ENCODE results near the gene SLC44A4.
"Not testable (repeated sequence)": the region's sequence is repeated elsewhere in the genome, so short reads cannot be mapped to it uniquely, and the experiment has no call there.

Gene SLC44A4

DNA sequence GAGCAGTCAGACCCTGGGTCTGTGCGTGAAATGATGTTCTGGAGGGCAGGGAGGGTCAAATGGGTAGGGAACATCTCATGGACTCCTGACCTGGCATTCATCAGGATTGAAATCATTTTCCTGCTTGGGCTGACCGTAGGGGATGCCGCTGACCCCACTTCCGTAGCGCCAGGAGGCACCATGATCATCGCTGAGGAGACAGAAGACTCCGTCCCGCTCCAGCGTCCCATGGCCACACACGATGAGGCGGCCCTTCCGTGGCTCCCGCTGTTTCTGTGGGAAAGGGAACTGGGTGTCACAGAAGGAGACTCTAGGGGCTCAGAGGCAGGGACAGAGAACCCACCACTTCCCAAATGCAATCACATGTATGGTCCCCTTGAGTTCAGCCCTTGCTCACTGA, 18.4 kb downstream of the SLC44A4 start:
- DNase-seq (ENCODE audit: low read depth in 3 of 3, low spot score in 1 of 3), result no peak

- DNase-seq (ENCODE audit: low read depth in 3 of 3, low spot score in 1 of 3), result no peak
These were observed 18.9 kb downstream of the SLC44A4 start for GRCh38 chr6:31859923-31860322.

DNA sequence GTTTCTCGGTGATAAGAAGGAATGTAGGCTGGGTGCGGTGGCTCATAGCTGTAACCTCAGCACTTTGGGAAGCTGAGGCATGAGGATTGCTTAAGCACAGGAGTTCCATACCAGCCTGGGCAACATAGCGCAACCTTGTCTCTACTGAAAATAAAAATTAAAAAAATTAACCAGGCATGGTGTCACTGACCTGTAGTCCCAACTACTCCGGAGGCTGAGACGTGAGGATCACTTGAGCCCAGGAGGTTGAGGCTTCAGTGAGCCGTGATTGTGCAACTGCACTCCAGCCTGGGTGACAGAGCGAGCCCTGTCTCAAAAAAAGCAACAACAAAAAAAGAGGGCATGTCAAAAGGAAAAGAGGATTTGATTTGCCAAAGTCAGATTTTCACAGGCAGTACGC, 20.1 kb downstream of the SLC44A4 start:
- DNase-seq (ENCODE audit: low read depth in 3 of 3, low spot score in 1 of 3), result no peak

- not testable (repeated sequence) for DNase-seq (ENCODE audit: low read depth in 3 of 3, low spot score in 1 of 3)
These were observed 21.0 kb downstream of the SLC44A4 start for GRCh38 chr6:31857774-31858173.

DNA sequence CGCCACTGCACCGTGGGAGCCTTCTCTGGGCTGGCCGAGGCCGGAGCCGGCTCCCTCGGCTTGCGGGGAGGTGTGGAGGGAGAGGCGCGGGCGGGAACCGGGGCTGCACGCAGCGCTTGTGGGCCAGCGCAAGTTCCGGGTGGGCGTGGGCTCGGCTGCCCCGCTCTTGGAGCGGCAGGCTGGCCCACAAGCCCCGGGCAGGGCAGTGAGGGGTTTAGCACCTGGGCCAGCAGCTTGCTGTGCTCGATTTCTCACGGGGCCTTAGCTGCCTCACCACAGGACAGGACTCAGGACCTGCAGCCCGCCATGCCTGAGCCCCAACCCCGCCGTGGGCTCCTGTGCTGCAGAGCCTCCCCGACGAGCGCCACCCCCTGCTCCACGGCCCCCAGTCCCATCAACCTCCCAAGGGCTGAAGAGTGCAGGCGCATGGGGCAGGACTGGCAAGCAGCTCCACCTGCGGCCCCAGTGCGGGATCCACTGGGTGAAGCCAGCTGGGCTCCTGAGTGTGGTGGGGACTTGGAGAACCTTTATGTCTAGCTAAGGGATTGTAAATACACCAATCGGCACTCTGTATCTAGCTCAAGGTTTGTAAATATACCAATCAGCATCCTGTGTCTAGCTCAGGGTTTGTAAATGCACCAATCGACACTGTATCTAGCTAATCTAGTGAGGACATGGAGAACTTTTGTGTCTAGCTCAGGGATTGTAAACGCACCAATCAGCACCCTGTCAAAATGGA, 26.6 kb downstream of the SLC44A4 start:
- not testable (repeated sequence) for DNase-seq (ENCODE audit: low read depth in 3 of 3, low spot score in 1 of 3)

- DNase-seq (ENCODE audit: low read depth in 3 of 3, low spot score in 1 of 3), result no peak
These were observed 27.3 kb downstream of the SLC44A4 start for GRCh38 chr6:31851485-31851832.

DNA sequence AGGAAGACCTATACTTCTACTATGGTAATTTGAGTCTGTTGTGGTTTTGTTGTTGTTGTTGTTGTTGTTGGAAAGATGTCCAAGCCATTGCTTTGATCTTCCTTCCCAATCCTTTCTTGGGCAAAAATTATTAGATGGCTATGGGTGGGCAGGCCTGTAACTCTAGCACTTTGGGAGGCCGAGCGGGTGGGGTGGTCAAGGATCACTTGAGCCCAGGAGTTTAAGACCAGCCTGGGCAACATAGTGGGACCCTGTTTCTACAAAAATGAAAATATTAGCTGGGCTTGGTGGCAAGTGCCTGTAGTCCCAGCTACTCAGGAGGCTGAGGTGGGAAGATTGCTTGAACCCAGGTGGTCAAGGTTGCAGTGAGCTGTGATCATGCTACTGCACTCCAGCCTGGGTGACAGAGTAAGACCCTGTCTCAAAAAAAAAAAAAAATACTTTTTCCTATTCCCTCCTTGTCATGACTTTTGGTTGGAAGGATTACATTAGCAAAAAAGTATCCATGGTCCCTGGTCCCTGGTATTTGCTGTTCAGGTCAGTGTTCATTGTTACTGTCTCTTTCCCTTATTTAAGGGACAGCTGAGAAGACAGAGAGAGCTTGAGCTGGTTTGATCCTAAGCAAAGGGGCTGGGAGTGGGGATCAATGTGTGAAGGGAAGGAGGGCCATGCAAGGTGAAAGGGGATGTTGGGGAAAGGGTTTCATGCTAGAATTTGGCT, 27.9 kb downstream of the SLC44A4 start:
- no peak for DNase-seq (ENCODE audit: low read depth in 3 of 3, low spot score in 1 of 3)

GRCh38 chr6:31847276-31847978, 31.4 kb downstream of the SLC44A4 start:
- DNase-seq (ENCODE audit: low read depth in 3 of 3, low spot score in 1 of 3), result no peak

DNA sequence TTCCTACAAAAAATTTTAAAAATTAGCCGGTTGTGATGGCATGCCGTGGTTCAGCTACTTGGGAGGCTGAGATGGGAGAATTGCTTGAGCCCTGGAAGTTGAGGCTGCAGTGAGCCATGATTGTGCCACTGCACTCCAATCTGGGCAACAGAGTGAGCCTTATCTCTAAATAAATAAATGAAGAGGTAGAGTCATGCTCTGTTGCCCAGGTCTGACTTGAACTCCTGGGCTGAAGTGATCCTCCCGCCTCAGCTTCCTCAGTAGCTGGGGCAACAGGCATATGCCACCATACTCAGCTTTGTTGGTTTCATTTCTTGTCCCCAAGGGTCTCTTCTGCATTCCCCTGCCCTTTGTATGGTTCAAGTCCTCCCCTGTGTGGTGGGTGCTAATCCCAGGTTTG, 34.3 kb downstream of the SLC44A4 start:
- no peak for DNase-seq (ENCODE audit: low read depth in 3 of 3, low spot score in 1 of 3)

DNA sequence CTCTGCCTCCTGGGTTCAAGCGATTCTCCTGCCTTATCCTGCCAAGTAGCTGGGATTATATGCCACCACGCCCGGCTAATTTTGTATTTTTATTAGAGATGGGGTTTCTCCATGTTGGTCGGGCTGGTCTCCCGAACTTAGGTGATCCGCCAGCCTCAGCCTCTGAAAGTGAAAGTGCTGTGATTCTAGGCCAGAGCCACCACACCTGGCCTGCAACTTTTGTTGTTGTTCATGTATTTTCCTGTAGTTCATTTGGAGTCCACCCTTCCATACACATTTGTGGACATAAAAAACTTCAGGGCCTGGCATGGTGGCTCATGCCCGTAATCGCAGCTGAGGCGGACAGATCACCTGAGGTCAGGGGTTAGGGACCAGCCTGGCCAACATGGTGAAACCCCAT, 36.7 kb downstream of the SLC44A4 start:
- DNase-seq (ENCODE audit: low read depth in 3 of 3, low spot score in 1 of 3), result no peak

DNA sequence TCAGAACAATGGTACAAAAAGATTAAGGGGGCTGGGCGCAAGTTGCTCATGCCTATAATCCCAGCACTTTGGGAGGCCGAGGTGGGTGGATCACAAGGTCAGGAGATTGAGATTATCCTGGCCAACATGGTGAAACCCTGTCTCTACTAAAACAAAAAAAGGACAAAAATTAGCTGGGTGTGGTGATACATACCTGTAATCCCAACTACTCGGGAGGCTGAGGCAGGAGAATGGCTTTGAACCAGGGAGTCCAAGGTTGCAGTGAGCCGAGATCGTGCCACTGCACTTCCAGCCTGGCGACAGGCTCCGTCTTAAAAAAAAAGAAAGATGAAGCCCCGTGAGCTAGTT, 39.0 kb downstream of the SLC44A4 start:
- DNase-seq (ENCODE audit: low read depth in 3 of 3, low spot score in 1 of 3), result not testable (repeated sequence)

- no peak for DNase-seq (ENCODE audit: low read depth in 3 of 3, low spot score in 1 of 3)
These were observed 39.8 kb downstream of the SLC44A4 start for GRCh38 chr6:31838968-31839367.

GRCh38 chr6:31838114-31838553, 40.7 kb downstream of the SLC44A4 start:
- DNase-seq (ENCODE audit: low read depth in 3 of 3, low spot score in 1 of 3), result not testable (repeated sequence)

DNA sequence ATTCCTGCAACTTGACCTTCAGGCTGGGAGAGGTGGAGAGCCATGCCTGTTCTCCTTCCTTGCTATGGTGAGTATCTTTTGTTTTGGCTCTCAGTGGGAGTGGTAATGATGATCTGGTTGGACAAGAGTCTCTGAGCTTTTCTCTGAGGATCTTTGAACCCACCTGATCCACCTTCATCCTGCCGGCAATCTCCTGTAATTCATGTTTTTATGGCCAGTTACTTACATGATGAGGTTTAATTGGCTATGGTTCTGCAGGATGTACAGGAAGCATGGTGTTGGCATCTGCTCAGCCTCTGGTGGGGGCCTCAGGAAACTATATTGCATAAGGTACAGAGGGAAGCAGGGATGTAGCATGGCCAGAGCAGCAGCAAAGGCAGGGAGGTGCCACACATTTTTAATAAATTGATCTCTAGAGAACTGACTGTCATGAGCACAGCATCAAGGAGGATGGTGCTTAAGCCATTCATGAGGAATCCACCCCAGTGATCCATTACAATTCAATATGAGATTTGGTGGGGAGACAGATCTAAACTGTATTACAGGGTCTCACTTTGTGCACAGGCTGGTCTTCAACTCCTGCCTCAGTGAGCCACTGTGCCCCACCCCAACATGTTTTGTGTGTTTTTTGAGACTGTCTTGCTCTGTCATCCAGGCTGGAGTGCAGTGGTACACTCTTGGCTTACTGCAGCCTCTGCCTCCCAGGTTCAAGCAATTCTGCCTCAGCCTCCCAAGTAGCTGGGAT, 41.3 kb downstream of the SLC44A4 start:
- no peak for DNase-seq (ENCODE audit: low read depth in 3 of 3, low spot score in 1 of 3)

- no peak for DNase-seq (ENCODE audit: low read depth in 3 of 3, low spot score in 1 of 3)
These were observed 42.1 kb downstream of the SLC44A4 start for GRCh38 chr6:31836474-31837368.

DNA sequence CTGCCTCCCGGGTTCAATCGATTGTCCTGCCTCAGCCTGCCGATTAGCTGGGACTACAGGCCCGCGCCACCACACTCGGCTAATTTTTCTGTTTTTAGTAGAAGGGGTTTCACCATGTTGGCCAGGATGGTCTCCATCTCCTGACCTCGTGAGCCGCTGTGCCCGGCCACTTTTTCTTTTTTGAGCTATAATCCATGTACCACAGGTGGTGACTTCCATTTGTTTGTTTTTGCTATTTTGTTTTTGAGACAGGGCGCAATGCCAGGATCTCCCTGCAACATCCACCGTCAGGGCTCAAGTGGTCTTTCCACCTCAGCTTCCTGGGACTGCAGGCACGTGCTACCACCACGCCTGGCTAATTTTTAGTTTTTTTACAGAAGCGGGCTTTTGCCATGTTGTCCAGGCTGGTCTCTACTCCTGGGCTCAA, 42.7 kb downstream of the SLC44A4 start:
- no peak for DNase-seq (ENCODE audit: low read depth in 3 of 3, low spot score in 1 of 3)

DNA sequence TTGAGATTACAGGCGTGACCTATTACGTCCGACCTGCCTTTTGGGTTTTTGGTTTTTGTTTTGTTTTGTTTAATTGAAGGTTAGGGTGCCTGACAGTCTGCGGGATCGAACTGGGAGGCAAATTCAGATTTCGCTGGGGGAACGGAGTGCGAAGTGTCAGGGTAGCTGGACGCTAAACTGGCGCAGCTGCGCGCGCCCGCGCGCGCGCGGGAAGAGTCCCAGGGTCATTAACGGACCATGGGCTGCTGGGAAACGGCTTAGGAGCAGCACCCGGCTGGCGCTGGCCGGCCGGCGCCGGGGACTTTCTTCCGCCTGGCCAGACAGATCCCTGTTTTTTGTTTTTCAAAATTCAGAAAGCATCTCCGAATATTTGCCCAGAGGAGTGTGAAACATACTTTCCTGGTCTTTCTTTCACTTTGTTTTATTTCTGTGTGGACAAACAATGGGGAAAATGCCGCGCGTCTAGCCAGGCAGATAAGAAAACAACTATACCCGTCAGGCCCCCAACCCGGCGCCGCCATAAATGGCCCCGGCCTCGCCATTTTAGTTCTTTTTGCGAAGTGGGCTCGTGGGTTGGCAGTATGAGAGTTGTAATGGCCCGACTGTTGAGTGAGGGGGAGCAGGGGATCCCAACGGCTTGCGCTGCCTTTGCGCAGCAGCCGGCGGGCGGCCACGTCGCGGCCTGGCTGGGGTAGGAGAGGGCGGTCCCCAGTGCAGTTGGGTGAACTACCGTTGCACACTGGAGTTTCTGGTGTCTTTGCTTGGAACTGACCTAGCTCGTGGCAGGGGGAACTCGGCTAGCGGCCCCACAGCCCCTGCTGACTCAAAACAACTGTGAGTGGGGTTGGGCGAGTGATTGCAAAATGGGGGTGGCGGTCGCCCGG, 44.2 kb downstream of the SLC44A4 start:
- DNase-seq (ENCODE audit: low read depth in 3 of 3, low spot score in 1 of 3), result peak; percentile 64 to 71 (median 65)

GRCh38 chr6:31831350-31832215, 47.2 kb downstream of the SLC44A4 start:
- DNase-seq (ENCODE audit: low read depth in 3 of 3, low spot score in 1 of 3), result no peak

Measured in stimulated activated CD4-positive, alpha-beta T cell treated with anti-CD3 and anti-CD28 coated beads, TNF-alpha, amount 100 ng/mL, for 1 hour (primary cell).